COLO668 (cell line): ENCODE measurements around the gene EXD2.
"Not testable (repeated sequence)": the region's sequence is repeated elsewhere in the genome, so short reads cannot be mapped to it uniquely, and the experiment has no call there.

ENCODE experiments used
- DNase-seq: peaks from one replicate; lab custom pipeline; 2025; ENCODE audit not compliant: unreplicated experiment; lab: John Stamatoyannopoulos, UW

EXD2 gene

DNA sequence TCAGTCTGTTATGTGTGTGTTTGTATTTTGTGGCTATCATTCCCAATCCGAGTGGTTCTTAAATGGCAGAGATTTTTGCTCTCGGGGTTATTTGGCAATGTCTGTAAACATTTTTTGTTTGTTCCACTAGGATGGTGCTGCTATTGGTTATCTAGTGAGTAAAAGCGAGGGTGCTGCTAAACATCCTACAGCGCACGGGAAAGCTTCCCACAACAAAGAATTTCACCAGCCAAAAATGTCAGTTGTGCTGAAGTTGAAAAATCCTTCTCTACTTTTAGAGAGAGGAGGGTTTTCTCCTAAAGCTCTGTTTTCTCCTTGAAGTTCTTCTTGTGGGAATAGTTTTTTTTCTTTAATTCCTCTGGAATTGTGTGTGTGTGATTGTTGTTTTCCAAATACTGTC lies 2.4 kb downstream of the EXD2 start:
- DNase-seq: no peak

DNA sequence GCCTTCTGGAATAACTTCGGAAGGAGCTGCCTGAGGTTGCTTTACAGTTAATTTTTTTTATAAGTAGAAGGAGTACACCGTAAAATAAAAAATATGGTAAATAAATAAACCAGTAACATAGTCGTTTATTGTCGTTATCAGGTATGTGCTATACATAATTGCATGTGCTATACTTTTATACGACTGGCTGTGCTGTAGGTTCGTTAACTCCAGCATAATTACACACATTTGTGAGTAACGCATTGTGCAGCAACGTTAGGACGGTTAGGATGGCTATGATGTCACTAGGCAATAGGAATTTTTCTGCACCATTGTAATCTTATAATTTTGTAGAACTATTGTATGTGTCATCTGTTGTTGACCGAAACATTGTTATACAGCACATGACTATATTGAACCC lies 8.5 kb downstream of the EXD2 start:
- DNase-seq: no peak

DNA sequence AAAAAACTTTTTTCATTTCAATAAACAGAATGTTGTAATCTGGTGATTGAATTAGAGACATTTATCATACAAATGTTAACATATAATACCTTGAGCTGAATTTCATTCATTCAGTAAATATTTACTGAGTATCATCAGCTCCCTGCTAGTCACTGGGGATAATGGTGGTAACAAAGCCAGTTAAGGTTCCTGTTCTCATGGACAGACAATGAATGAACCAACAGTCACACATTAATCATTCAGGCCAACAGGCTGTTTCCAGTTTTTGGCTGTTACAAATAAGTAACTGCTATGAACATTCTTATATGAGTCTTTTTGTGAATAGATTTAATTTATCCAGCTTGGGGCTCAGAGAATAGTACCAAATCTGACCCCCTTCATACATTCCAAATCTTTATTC lies 13.5 kb downstream of the EXD2 start:
- peak; percentile 27 for DNase-seq

DNA sequence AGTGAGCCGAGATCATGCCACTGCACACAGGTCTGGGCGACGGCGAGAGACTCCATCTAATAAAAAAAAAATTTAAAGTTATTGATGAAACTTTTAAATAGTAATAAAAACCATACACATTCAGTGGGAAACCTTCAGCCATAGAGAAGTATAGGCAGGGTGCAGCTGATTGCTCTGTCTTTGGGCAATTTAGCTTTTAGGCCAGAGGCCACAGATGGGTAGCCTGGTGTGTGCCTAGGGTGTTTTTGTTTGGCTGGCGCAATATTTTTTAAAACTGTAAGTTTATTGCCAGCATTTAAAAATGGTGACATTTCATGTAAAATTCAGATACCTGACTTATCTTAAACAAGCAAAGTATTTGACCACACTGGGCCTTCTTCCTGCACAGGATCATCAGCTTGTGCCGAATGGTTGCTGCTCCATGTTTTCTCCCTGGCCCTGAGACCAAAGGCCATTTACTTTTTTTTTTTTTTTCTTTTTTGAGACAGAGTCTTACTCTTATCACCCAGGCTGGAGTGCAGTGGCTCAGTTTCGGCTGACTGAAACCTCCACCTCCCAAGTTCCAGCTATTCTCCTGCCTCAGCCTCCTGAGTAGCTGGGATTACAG lies 16.2 kb downstream of the EXD2 start:
- DNase-seq: no peak

DNA sequence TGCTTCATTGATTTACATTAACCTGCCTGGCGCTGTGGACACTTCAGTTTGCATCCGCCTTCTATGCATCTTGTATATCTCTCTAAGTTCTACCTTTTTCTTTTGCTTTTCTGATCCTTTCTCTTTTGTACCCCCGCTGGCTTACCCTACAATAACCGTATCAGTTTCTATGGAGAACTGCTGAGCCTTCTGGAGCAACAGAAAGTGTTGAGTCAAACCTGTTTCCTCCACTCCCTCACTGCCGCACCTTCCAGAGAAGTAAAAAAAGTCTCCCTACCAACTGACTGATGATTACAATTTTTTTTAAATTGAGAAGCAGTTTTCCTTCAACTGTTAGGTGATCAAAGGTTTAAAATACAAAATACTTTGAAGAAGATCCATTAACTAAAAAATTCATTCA lies 17.4 kb downstream of the EXD2 start:
- no peak for DNase-seq

DNA sequence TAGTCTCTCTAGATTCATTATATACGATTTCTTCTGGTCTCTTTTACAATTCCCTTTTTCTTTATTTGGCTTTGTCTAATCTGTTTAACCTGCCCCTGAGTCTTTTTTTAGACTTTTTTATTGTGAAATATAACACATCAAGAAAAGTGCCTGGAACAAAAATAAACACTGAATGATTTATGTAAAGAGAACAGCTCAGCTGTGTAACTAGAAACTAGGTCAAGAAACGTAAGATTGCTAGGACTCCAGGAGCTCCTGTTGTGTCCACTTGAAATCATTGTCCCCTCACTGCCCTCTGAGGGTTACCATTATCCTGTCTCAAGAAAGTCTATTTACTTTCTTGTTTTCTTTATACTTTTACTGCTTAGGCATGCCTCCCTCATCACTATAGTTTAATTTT lies 23.1 kb downstream of the EXD2 start:
- no peak for DNase-seq

DNA sequence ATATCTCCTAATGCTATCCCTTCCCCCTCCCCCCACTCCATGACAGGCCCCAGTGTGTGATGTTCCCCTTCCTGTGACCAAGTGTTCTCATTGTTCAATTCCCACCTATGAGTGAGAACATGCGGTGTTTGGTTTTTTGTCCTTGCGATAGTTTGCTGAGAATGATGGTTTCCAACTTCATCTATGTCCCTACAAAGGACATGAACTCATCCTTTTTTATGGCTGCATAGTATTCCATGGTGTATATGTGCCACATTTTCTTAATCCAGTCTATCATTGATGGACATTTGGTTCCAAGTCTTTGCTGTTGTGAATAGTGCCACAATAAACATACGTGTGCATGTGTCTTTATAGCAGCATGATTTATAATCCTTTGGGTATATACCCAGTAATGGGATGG lies 26.4 kb downstream of the EXD2 start:
- not testable (repeated sequence) for DNase-seq

DNA sequence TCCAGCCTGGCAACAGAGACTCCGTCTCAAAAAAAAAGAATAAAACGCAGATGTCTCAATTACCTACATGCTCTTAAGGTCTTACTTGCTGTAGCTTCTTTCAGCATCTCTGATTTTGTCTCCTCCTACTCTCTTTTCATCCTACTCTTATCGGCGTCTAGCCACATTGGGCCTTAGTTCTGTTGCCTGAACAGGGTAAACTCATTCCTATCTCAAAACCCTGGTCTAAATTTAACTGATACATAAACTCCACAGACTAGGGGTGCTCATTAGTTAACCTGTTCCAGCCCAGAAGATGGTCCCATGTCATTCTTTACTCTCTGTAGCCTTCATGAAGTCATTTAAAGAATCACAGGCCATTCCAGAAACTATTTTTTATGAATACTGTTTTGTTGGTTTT lies 33.6 kb downstream of the EXD2 start:
- no peak for DNase-seq

DNA sequence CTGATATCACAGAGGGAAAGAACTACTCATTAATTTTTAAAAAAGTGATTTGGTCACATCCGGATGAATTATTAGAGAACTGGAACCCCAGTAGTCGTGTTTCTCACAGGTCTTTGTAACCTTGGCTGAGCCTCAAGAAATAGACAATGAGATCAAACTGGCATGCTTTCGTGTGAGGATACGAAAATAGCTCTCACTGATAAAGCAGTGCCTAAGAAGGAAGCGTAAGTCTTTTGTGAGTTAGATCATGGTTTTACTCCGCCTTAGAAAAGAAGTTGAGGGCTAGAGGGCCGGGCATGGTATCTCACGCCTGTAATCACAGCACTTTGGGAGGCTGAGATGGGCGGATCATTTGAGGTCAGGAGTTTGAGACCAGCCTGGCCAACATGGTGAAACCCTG lies 34.9 kb downstream of the EXD2 start:
- DNase-seq: no peak

DNA sequence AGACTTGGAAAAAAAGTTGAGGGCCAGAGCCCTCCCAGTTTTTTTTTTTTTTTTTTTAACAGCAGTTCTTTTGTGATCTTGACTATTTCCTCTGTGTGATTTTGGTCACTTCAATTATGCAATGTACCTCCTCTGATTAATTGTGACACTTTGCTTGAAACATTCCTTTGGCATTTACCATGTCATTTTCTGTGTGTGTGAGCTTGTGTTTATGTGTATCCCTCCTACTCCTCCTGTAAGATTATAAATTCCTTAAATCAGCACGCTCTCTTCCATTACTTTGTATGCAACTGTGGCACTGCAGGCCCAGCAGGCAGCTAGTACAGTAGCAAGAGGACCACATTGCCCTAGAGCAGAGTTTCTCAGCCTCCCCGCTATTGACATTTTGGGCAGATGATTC lies 35.4 kb downstream of the EXD2 start:
- no peak for DNase-seq

DNA sequence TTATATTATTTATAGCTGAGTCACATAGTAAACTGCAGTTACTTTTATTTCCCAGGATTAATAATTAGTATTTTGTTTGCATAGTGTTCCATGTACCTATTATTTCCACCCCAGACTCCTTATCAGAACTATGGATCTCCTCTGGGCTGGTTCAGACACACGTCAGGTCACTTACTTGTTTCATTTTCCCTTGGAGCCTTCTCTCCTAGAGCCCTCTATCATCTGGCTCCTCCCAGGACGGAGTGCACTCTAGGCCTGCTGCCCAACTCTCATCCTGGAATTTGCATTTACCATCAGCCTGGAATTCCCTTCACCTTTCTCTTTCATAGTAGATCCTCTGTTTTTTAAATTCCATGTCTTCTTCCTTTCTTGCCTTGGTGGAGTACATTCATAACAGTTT lies 40.2 kb downstream of the EXD2 start:
- DNase-seq: no peak

DNA sequence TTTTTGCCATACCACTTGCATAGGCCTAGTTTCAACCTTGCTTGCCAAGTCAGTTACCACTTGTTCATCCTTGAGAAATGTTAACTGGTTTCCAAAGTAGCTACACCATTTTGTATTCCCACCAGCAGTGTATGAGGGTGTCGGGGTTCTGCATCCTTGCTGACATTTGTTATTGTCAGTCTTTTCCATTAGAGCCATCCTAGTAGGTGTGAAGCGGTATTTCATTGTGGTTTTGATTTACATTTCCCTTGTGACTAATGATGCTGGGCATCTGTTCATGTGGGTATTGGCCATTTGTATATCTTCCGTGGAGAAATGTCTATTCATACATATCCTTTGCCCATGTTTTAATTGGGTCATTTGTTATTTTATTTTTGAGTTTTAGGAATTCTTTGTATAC lies 41.1 kb downstream of the EXD2 start:
- no peak for DNase-seq

DNA sequence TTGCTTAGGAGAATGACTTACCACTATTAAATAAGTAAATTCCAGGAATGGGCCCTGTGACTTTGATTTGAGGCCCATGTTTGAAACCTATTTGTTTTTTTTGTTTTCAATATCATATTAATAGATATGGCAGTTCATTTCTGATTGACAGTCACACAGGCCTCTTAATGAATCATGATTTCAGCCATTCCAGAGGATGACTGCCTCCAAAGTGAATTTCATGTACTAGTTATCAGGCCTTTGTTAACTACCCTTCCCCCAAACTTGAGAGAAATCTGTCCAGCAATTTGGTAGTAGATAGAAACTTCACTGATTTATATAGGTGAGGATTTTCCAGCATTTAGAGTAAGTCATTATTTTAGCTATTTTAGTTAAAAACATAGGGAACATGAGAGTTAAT lies 42.8 kb downstream of the EXD2 start:
- no peak for DNase-seq

DNA sequence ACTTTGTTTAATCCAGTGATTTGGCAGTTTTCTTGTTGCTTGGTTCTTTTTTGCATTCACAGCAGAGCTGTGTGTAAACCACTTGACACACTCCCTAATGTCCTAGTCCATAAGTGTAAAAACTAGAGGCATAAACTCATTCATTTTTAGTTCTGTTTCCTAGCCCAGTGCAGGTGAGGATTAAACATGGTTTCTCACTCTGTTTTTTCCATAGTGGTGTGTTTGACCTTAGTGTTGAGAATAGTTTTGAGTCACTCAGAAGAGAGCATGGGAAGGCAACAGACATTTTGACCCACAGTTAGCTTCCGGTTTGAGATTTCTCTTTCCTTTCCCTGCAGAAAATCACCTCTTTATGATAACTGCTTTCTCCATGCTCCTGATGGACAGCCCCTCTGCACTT lies 44.4 kb downstream of the EXD2 start:
- DNase-seq: no peak

DNA sequence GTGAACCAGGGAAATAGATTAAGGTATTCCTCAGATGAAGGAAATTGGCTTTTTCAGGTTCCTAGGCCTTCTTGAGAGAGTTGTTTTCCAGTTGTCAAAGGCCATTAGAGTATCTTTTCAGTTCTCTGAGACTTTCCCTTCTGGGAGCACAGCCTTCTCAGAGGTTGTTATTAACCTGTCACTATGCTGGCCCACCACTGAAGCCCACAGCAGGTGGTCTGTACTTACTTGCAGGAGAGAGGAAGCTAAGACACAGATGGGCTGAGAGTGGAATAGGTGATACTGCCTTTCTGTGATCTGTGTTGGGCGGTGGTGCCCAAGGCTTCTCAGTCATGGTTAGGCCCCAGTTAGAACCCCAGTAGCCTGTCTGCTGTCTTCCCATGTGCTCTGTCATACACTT lies 45.8 kb downstream of the EXD2 start:
- DNase-seq: no peak

DNA sequence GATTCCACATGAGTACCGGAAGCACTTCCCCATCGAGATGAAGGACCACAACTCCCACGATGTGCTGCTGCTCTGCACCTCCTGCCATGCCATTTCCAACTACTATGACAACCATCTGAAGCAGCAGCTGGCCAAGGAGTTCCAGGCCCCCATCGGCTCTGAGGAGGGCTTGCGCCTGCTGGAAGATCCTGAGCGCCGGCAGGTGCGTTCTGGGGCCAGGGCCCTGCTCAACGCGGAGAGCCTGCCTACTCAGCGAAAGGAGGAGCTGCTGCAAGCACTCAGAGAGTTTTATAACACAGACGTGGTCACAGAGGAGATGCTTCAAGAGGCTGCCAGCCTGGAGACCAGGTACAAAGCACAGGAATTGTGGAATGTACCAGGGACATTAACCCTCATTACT lies 46.3 kb downstream of the EXD2 start:
- DNase-seq: no peak

DNA sequence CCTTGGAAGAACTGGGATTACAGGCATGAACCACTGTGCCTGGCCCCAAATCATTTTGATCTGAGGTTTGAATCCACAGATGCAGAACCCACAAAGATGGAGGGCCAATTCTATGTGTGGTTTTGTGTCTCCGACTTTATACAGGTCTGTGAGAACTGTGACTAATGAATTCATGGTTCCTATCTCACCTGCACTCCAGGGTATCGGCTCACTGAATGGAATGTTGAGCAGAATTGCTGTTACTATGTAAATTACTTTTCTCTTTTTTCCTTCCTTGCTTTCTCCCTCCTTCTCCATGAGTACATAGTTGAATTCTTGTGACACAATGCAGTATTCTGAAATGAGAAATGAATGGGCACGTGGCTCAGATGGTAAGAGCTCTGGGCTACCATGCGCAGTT lies 47.6 kb downstream of the EXD2 start:
- no peak for DNase-seq

DNA sequence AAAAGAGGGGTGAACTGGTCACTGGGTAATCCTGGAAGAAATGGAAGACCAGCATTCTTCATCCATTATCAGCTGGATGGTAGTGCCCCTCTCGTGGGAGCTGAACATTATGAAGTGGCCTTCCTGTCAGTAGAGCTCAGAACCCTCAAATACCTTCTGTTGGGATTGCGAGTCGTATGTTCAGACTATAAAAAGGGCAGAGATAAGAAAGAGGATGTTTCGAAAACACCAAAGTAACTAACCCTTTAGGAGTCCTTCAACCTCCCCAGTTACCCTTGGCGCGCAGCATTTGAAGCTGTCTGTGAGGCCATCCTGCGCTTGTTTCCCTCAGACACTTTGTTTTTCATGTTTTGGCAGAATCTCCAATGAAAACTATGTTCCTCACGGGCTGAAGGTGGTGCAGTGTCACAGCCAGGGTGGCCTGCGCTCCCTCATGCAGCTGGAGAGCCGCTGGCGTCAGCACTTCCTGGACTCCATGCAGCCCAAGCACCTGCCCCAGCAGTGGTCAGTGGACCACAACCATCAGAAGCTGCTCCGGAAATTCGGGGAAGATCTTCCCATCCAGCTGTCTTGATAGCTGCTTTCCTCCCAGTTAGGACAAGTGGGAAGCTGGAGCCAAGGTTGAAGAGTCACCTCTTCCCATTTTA lies 49.4 kb downstream of the EXD2 start:
- DNase-seq: no peak

DNA sequence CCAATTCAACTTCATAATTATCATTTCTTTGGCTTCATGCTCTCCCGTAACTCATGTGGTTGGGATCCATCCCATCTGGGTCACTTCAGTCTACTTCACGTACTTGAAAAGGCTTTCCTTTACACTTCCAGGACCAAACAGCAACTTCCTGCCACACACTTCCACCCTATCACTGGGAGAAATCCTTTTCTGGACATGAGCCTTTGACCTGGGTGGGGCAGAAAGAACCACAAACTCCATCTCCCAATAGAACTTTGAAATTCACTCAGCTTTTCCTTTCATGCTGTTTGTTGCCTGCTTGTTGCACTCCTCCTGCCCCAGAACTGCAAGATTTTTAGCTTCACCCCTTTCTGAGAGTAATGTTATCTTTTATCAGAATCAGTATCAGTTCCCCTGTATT lies 50.3 kb downstream of the EXD2 start:
- DNase-seq: no peak

DNA sequence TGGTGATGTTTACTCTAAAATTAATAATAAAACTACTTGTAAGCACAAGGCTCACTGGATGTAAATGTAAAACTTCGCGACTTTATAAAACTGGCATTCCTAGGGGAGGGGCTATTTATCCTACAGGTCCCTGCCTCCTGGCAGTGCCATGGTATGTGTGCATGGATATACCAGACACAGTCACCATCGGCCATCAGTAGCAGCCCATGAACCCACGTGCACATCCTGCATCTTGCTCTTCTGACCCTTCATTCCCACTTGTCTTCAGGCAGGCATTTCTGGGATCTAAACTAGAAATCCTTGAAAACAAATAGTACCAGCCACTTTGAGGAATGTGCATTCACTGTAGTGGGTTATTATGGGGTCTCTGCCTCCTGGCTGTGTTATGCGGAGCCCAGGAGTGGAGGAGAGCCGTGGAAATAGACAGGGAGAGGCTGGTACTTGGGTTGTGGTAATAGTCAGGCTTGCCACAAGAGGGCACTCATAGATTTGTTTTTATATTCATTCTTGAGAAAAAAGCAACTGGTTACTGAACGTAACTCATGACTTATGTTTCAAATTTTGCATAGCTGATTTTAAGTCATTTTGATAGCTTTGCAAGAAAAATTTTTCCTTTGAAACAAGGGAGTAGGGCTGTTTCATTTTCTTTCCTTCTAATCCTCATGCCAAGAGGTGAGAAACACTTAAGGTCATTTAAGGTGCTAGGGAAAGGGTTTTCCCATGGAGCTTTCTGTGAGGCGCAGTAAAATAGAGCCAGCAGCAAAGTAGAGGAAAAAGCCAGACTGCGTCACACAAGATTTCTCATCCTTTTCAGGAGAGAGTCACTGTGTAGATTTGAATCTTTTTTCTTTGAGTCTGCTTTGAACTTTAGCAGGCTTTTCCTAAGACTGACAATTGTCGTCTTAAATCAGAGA lies 51.3 kb downstream of the EXD2 start:
- peak; percentile 44 for DNase-seq

DNA sequence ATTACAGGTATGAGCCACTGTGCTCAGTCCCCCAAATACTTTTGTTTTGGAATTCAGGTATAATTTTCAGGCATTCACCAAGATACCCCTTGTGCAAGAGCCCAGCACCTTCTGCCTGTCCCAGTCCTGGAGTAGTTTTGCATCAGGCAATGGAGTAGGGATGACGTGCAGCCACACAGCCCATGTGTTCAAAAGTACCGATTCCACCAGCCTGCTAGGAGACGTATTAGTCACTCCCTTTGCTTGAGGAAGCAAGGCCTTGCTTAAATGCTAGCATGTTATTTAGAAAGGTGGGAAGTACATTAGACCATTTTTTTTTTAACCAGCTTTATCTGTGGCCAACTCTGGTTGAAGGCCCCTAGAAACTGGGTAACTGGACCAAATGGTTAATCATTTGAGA lies 53.6 kb downstream of the EXD2 start:
- DNase-seq: no peak

DNA sequence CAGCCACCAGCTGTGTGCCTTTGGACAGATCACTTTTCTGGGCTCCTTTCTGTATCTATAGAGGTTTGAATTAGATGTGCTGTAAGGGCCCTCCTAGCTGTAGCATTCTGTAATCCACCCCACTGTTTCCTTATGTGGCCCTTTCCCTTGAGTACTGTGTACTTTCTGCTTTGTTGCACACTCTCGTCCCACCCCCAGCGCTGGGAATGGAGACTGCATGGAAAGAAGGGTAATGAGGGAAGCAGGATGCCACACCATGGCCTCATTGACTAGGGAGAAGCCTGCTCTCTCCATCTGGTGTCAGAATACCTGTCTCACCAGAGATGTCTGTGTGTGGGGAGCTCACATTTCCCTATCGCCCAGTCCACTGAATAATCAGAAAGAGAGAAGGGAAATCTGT lies 55.0 kb downstream of the EXD2 start:
- DNase-seq: no peak
